Omental fat pad (tissue), 4 donors: ENCODE measurements around the gene CARMIL3. TPM values are rescaled to one million over a fixed set of nuclear protein-coding genes. Genes with fewer than 3 reads are reported as not detected.
"Not testable (repeated sequence)": the region's sequence is repeated elsewhere in the genome, so short reads cannot be mapped to it uniquely, and the experiment has no call there.

ENCODE experiments used
- ATAC-seq: fragments of 150-250 bp; one replicate; pipeline ENCODE4 v1.9.1; 2016; ENCODE audit warnings: mild to moderate bottlenecking, moderate library complexity; ENCODE audit not compliant: low FRiP score
- DNase-seq: peaks from one replicate; pipeline ENCODE4 v3.0.0-alpha.2; 2019; ENCODE audit warnings: low spot score
- CTCF ChIP-seq, 3 donors: fragments of 450-650 bp; IDR thresholded peaks; one replicate each; pipeline ENCODE4 v1.5.1; 2016 to 2017; ENCODE audit warnings: antibody characterized with exemption in 3 of 3, mild to moderate bottlenecking in 3 of 3, moderate library complexity in 2 of 3
- total RNA-seq, 4 donors: library from RNA; depleted of rRNA; stranded (reverse); fragments of >200 nt; gene quantifications; one replicate each; pipeline ENCODE4 v1.1.0, GENCODE V29; 2016

CARMIL3 gene
- total RNA-seq, 4 donors from 2014 or later, result 0.06 to 0.72 (median 0.30) TPM

DNA sequence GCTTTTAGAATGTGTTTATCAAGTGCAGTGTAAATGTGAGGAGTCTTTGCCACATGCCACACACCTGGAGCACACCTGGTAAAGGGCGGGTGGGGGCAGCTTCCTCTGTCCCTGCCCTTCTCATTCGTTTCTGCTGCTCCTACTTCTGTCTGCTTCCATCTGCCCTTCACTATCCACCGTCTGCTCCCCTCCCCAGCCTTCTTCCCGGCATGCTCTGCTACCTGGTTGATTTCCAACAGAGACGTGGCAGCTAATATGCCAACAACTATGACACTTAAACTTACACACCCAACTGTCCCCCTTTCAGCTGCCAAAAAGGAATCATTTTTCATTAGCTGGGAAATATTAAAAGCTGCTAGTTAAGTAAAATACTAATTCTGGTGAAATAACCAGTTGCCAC lies 9.1 kb upstream of the CARMIL3 start:
- DNase-seq (no peak), ATAC-seq (no peak)
- TF ChIP-seq CTCF (IDR thresholded peaks at IDR 0.05), result no peak

DNA sequence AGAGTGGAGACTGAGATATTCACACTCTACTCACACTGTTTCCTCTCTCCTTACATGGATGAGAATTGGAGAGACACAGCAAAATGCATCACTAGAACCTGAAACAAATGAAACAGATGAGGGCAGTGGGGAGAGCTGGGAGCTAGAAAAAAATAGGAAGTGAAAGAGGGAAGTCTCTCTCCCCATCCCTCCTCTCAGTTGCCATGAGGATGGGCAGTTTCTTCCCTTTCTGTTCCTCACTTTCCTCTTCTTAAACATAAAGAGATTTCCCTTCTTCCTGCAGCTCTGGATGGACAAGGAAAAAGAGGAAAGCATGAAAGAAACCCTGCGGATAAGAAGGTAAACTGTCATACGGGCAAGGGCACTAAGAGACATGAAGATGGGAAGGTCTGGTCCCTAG lies 2.8 kb upstream of the CARMIL3 start:
- not testable (repeated sequence) for DNase-seq, ATAC-seq

DNA sequence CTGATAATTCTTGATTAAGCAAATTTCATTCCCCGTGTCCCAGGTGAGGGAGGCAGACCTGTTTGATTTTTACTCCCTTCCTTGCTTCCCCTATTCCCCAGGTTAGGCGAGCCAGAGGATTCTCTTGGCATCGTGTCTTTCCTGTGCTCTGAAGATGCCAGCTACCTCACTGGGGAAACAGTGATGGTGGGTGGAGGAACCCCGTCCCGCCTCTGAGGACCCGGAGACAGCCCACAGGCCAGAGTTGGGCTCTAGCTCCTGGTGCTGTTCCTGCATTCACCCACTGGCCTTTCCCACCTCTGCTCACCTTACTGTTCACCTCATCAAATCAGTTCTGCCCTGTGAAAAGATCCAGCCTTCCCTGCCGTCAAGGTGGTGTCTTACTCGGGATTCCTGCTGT lies 1.1 kb upstream of the CARMIL3 start:
- DNase-seq, ATAC-seq: not testable (repeated sequence)

DNA sequence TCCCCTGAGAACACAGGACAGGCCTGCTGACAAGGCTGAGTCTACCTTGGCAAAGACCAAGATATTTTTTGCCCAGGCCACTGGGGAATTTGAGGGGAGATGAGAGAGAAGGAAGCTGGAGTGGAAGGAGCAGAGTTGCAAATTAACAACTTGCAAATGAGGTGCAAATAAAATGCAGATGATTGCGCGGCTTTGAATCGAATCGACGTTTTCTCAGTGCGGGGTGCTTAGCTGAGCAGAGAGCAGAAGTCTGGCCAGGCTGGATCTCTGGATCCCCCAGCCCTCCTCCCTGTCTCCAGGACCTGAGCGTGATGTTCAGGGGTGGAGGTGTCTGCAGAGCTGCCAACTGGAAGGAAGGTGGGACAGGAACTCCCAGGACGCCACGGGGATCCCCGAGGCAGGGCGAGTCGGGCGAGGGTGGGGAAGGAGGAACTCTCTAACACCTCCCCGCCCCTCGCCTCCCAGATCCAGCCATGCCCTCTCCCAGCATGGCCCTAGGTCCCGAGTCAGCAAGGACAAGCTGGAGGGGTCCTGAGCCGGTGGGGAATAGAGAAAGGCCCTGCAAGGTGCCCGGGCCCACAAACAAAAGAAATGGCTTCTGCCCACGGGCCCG lies 527 bp upstream of the CARMIL3 start:
- ATAC-seq (peak; percentile 25), DNase-seq (no peak)
- no peak for TF ChIP-seq CTCF (IDR thresholded peaks at IDR 0.05)

DNA sequence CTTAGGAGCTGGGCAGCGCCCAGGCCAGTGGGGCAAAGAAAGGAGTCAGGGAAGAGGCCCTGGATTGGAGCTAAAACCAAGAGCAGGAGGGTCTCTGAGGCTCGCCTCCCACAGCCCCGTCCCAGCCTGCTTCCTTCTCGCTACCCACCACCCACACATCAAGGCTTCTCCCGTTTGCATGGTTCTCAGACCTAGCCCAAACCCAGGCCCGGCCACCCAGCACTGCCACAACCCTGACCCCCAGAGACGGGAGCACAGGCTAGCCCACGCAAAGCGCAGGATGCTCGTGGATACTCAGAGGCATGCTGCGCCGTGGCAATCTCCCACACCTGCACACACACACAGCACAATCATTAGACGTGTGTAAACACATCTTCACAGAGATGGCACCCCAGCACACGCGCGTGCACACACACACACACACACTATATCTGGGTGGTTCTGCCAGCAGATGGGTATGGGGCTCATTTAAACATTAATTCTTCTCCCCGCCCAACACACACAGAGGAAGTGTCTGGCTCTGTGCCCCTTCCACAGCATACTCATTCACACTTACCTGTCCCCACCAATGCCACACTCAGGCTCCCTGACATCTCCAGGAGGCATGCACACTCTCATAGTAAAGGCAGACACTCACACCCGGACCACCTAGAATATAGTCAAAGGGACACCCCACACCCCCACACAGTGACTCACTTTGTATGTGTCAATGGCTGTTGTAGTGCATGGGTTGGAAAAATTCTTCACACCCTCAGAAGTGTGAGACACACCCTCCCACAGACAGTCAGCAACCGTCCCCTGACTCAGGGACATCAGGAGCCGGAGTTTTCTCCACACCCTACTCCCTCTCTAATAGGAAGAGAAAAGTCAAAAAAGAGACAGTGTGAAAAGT lies 1.1 kb downstream of the CARMIL3 start:
- no peak for TF ChIP-seq CTCF (IDR thresholded peaks at IDR 0.05)
- ATAC-seq (no peak), DNase-seq (no peak)

DNA sequence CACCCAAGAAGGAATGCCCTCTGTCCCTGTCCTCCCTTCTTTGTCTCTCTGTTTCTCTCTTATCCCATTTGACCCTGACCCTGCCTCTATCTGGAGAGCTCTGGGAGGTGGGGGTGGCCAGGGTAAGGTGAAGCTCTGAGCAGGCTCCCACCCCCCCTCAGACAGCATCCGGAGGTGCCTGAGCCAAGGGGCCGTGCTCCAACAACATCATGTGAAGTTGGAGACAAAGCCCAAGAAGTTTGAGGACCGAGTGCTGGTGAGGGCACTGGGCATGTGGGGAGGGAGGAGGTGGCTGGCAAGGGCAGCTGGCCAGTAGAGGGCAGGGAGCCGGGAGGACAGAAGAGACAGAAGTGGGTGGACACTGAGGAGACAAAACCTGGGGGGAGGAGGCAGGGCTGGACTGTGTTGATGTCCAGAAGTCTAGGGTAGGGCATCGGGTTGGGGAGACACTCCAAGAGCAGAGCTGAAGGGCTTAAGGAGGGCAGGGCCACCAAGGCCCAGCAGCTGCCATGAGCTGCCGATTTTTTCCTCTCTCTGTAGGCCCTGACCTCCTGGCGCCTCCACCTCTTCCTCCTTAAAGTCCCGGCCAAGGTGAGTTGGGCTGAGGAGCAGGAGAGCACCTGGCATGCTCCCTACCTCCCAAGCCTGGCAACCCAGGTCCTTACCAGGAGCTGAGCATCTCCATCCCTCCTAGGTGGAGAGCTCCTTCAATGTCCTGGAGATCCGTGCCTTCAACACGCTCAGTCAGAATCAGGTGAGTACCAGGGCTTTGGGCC lies 1.9 kb downstream of the CARMIL3 start:
- ATAC-seq (no peak), DNase-seq (no peak)
- no peak for TF ChIP-seq CTCF (IDR thresholded peaks at IDR 0.05)

DNA sequence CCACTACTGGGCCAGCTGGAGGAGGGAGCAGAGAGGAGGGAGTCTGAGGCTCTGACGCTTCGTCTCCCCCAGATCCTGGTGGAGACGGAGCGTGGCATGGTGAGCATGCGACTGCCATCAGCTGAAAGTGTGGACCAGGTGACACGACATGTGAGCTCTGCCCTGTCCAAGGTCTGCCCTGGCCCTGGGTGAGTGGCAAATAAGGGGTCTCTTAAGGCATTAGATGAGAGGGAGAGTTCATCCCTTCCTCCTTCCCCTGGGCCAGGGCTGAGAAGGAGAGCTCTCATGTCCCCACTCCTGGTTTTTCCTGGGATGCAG lies 2.5 kb downstream of the CARMIL3 start:
- DNase-seq, result no peak
- no peak for TF ChIP-seq CTCF (IDR thresholded peaks at IDR 0.05)
- no peak for ATAC-seq
